Astrocyte of the spinal cord (primary cell): ENCODE measurements around the gene COA8.

Experiments used
- DNase-seq: peaks from one replicate; pipeline ENCODE4 v3.0.0; 2011; ENCODE audit warnings: low read depth, low spot score
- H3K4me3 ChIP-seq: 2 replicates; pipeline ENCODE4 v1.5.1; 2011; ENCODE audit warnings: low read depth, mild to moderate bottlenecking, low read length, moderate library complexity
- CTCF ChIP-seq: IDR thresholded peaks from 2 replicates; pipeline ENCODE4 v1.5.1; 2012; ENCODE audit warnings: low read depth, mild to moderate bottlenecking, low read length, inconsistent platforms
- in situ Hi-C: cut with HindIII; loops from 2 replicates; pipeline ENCODE4 v1.10.0; 2017; ENCODE audit warnings: low sequenced_read_pairs

The COA8 gene

GRCh38 chr14:103563844-103564505 is 1.2 kb downstream of the COA8 start:
- TF ChIP-seq CTCF, result no peak
- no peak for DNase-seq

GRCh38 chr14:103568952-103569351 is 6.2 kb downstream of the COA8 start:
- TF ChIP-seq CTCF, result no peak
- DNase-seq, result no peak
- H3K4me3 ChIP-seq, result no peak overlapping the region
- in situ Hi-C loops, result no loop called here

More at GRCh38 chr14:103563844-103564505, 1.2 kb downstream of the COA8 start:
- in situ Hi-C loops, result no loop called here
- peak overlapping the region; percentile 93 for H3K4me3 ChIP-seq

DNA sequence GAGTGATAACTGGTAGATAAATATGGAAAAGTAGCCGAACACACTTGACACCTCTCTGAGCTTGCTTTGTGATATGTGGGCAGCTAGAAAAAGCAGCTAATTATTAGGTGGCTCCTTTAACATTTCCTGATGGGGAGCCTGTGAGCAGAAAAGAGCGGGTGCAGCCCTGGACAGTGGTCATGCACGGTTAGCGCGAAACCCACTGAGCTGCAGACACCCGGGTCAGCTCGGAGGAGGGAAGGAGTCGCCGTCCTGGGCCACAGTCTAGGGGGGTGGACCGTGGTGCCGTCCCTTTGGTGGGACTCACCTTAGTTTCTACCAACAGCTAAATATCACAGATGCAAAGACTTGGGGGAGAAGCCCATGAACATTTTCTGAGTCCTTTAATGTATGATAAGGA is 6.6 kb downstream of the COA8 start:
- in situ Hi-C loops, result no loop called here
- no peak for TF ChIP-seq CTCF
- H3K4me3 ChIP-seq, result no peak overlapping the region

DNA sequence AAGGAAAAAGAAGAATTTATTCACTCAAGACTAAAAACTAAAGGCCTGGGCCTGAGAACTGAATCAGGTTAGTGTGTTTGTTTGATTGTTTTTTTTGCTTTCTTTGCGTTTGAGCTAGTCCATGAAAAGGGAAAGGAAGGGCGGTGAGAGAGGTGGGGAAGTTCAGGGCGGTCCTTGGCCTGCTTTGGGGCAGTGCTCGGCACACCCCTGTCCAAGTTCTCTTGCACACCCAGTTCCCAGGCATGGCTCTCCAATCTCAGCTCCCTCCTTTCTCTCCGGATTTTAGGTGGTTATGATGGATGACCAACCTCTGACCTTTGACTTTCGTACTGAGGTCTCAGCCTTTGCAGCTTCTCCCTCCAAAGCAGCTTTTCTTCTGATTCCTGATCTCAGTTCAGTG is 11.3 kb downstream of the COA8 start:
- no peak overlapping the region for H3K4me3 ChIP-seq
- no peak for TF ChIP-seq CTCF
- in situ Hi-C loops, result no loop called here
- no peak for DNase-seq

More for the DNA sequence above, 6.6 kb downstream of the COA8 start:
- DNase-seq, result no peak

DNA sequence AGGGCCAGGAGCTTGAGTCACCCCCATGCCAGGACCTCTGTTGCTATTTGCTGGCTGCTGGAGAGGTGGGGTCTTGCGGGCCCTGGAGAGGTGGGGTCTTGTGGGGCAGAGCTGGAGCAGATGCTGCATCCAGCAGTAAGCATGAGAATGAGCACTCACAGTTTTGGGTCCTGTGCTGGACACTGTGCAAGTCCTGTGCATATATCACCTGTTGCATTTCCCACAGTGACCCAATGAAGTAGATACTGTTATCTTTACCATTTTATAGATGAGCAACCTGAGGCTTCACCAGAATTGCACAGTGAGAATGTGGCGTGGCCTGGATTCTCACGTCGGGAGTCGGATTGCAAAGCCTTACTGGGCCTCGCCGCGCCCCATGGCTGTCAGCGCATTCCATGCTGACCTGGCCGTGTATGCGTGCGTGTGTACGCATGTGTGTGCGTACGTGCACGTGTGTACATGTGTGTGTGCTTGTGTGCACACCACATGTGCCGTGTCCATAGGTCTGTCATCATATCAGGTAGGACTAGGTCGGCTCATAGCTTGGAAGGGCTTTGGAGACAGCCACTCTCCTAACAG is 12.0 kb downstream of the COA8 start:
- H3K4me3 ChIP-seq, result no peak overlapping the region
- TF ChIP-seq CTCF, result no peak
- in situ Hi-C loops, result no loop called here
- no peak for DNase-seq

DNA sequence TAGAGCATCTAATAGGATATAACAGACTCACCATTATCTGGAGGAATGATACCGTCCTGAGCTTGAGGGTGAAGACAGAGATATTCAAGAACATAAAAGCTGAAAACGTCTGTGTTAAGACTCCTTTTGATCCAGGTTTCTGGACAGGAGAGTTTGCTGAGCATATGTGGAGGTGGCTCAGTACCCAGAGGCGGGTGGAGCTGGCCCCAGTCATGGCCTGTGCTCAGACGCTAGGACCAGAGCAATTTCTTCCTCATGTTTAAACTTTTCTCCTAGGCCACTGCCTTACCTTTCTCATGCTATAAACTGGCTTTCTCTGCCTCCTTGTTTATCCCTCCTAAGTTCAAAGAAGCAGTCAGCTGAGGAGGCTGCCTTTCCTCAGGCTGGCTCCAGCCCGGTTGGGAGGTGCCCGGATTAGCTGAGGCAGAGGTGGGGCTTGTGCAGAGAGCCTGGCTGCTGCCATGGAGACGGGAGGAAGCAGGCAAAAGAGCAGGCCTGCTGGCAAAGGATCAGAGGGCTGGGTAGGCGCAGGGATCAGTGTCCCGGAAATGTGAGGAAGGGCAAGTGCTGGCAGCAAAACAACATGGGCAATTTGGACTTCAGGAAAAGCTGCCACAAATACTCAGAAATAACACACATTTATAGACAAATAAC is 13.7 kb downstream of the COA8 start:
- no peak for TF ChIP-seq CTCF
- no peak overlapping the region for H3K4me3 ChIP-seq
- in situ Hi-C loops, result no loop called here
- peak; percentile 85 for DNase-seq
